SKM-1 treated with dmso at 0.1 percent for 144 hours (cell line): ENCODE measurements around the gene ADH5.
"Not testable (repeated sequence)": the region's sequence is repeated elsewhere in the genome, so short reads cannot be mapped to it uniquely, and the experiment has no call there.

Experiments
- DNase-seq: peaks from one replicate; lab custom pipeline; 2025; ENCODE audit not compliant: unreplicated experiment; lab: John Stamatoyannopoulos, UW

The ADH5 gene

GRCh38 chr4:99038213-99038612, 50.4 kb downstream of the ADH5 start:
- DNase-seq = no peak

GRCh38 chr4:99033956-99034355, 54.6 kb downstream of the ADH5 start:
- no peak for DNase-seq

GRCh38 chr4:99029852-99030251, 58.7 kb downstream of the ADH5 start:
- DNase-seq = no peak

- no peak for DNase-seq
Observed at GRCh38 chr4:99029018-99029735, 59.4 kb downstream of the ADH5 start.

GRCh38 chr4:99028187-99028586, 60.4 kb downstream of the ADH5 start:
- DNase-seq = no peak

- DNase-seq = no peak
Observed at GRCh38 chr4:99027304-99027703, 61.3 kb downstream of the ADH5 start.

- DNase-seq = no peak
Observed at GRCh38 chr4:99025506-99025905, 63.1 kb downstream of the ADH5 start.

GRCh38 chr4:99024481-99025275, 63.9 kb downstream of the ADH5 start:
- DNase-seq = no peak

GRCh38 chr4:99023800-99024251, 64.8 kb downstream of the ADH5 start:
- not testable (repeated sequence) for DNase-seq

- DNase-seq = no peak
Observed at GRCh38 chr4:99022566-99022965, 66.0 kb downstream of the ADH5 start.

GRCh38 chr4:99021386-99021785, 67.2 kb downstream of the ADH5 start:
- DNase-seq = no peak
